Pons (tissue), 1 donor: ENCODE results near the gene SOX18.

ENCODE experiments used
- DNase-seq: peaks from one replicate; pipeline ENCODE4 v3.0.0-alpha.2; 2016; ENCODE audit warnings: low spot score

The SOX18 gene

DNA sequence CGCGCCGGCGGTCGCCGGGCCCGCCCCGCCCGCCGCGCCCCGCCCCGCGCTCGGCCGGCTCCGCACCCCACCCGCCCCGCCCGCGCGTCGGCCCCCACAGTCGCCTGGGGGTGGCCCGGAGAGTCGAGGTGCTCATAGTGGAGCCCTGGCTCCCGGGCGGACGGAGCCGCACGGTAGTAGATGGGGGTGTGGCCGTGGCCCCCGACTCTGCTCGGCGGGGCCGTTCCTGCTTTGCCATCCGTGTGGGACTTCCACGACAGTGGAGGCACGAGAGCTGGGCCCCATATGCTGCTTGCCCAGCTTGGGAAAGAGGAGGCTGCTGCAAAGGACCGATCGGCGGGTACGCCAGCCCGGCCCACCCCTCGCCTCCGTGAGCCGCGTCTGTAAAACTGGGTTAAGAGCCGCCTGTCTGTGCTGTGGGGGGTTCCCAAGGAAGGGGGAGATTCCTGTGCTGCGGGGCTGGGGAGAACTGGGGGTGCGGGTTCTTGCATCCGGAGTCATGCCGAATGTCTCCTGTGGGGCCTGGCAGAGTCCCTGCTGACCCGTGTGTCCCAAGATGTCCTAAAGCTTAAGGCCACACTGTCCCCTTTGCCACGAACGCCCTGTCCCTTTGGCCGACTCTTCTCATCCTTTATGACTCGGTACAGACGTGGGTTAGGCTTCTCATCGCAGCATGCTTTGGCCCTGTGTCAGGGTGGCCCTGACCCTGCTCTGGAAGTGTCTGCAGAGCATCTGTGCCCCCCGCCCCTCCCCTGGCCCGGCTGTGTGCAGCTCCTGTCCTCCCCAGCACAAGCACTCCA is 30.8 kb upstream of the SOX18 start, which contains the start of gene OPRL1:
Gene OPRL1, plus strand, starts transcription at position 70 of the 800 bp plus-strand sequence. CDS start 12,639 bp downstream, outside the sequence.
- DNase-seq, result no peak

DNA sequence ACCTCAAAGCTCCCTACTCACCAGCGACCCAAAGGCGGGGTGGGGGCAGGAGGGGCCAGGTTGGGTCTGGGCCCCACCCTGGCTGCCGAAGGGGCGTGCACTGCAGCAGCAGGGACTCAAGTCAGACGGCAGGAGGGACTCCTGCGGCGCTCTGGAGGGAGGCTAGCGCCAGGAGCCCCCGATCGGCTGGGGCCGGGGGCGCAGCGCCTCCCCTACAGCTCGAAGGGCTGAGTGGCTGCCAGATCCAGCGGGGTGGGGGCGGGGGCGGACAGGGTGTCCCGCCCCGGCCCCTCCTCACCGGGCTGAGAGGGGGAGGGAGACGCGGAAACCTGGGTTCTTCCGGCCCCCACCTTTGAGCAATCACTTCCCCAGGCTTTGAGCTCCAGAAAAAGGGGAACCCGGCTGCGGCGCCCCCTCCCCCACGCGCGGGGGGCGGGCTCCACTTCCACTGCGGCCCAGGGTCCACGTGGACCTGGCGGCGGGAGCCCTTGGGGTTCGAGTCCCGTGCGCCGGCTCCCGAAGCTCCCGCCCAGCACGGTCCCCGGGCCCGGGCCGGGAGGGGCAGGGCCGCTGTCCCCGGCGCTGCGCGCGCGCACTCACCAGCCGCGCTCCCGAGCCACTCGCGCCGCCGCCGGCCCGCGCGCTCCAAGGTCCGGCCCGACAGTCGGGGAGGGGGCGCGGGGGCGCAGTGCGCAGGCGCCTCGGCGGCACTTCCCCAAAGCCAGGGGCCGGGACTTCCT is 30.0 kb upstream of the SOX18 start, which contains the start of gene RGS19:
Gene RGS19, minus strand, starts transcription at position 246 of the 740 bp plus-strand sequence. CDS start 2,632 bp downstream, outside the sequence.
- DNase-seq, result peak; percentile 55

DNA sequence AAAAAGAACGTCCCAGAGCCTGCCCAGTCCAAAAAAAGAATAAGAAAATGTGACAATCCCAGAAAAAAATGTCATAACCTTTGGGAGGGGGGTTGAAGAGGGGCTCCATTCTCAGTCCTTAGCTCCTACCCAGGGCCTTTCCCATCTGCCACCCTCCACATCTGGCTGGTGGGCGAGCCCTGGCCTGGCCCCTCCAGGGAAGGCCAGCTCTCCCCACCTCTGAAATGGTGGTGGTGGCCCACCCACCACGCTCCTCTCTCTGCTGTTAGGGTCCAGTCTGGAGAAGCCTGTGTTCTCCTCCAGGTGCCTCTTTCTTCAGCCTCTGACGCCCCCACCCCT is 29.5 kb upstream of the SOX18 start:
- no peak for DNase-seq

DNA sequence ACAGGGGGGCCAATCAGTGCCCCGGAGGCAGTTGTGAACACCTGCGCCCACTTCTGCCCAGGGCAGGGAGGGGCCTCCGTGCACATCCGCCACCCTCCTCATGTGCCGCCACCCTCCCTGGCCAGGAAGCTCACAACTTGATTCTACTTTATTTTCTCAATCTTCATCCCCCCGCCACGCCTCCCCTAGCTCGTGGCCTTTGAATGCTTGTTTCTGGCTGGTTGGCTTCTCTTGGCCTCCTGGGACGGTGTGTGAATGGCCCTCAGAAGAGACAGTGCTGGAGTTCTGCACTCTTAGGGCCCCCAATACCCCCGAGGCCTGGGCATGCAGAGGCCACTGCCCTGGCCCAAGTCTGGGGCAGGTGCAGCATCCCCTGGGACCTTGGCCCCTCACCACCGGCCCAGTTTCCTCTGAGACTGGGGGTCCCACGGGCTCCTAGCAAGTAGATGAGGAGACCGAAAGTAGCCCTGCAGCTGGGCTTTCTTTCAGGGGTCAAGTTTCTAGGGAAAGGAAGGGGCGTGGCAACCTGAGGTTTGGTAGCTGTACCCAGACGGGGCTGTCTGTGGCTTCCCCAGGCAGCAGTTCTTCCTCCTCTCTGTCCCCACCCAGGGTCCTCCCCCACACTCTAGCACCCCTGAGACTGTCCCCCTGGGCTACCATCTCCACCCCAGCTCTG is 28.6 kb upstream of the SOX18 start:
- DNase-seq, result no peak

DNA sequence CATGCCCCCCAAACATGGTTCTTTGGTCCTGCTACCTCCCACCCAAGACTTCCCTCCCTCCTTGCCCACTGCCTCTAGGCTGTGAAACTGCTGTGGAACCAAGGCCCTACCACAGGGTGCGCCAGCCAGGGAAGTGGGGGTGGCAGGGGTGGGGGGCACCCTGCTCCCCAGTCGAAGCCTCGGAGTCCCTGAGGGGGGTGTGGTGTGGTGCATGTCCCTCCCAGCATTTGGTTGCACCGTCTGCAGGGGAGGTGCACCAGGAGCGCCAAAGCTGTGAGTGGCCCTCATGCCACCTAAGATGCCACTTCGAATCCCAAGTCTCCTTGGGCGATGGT is 28.1 kb upstream of the SOX18 start:
- DNase-seq, result no peak

DNA sequence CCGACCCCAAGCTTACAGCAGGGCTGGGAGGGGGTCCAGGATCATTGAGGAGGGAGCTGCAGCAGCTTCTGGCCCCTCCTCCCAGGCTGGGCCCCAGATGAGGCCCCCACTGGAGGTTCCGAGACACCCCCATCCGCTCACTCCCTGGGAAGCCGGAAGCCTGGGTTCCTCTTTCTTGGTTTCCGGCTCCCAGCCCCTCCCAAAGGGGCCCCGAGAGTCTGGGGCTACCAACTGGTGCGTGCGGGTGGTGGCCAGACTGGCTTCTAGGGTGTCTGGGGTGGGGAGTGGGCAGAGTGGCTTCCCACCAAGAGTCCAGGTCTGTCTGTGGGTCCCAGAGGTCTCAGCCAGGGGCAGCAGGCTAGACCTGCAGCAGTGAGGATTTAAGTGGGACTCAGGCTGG is 27.7 kb upstream of the SOX18 start:
- peak; percentile 52 for DNase-seq

DNA sequence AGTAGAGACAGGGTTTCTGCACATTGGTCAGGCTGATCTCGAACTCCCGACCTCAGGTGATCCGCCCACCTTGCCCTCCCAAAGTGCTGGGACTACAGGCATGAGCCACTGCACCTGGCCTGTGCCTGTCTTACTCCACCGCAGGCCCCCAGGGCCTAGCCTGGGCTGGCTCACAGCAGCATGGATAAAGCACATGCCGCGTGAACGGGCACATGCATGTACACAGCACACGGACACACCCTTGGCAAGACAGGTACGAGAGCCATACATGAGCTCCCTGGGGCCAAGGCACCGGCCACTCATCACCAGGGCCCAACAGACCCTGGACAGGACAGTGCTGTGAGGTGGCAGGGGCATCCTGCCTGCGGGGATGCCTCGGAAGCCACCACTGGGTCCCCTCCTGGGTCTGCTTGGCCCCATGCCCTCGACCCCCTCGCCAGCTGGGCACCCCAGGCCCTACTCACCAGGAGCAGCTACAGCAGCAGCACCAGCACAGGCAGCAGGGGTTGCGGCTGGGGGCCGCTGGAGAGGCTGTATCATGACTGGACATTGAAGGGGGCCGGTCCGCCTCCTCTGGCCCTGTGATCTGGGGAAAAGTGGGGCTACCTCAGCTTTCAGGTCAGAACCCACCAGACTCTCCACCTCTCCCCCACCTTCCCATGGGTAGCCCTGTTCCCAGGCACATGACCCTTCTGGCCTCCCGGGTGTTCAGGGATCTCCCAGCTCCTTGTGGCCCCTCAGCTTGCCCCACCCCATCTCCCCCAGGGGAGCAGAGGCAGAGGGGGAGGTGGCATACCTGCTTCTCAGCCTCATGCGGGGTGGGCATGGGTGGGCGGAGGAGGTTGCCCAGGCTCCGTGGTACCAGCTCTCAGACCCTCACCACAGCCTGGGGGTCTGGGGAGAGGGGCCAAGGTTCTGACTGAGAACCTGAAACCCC is 26.9 kb upstream of the SOX18 start:
- no peak for DNase-seq

DNA sequence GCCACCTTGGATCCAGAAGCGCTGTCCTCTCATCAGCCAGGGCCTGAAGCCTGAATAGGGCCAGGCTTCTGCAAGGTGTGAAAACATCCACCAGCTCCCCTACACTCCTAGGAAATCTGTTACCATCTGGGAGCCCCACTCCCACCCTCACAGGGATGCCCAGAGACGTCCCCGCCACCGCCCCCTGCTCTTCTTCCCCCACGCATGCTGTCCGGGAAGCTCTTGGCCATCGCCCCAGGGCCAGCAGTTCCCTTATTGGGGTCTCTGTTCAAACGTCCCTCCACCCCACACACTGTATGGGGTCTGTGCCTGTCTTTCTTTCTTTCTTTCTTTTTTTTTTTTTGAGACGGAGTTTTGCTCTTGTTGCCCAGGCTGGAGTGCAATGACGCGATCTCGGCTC is 26.1 kb upstream of the SOX18 start:
- DNase-seq, result no peak

DNA sequence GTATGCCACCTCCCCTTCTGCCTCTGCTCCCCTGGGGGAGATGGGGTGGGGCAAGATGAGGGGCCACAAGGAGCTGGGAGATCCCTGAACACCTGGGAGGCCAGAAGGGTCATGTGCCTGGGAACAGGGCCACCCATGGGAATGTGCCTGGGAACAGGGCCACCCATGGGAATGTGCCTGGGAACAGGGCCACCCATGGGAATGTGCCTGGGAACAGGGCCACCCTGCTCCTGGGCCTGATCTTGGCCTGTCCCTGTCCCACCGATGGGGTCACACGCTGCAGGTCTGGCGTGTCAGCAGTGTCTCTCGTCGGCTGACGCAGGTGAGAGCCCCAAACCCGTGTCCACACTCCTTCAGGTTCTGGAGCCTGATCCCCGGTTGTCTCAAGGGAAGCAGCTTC is 25.5 kb upstream of the SOX18 start:
- no peak for DNase-seq

DNA sequence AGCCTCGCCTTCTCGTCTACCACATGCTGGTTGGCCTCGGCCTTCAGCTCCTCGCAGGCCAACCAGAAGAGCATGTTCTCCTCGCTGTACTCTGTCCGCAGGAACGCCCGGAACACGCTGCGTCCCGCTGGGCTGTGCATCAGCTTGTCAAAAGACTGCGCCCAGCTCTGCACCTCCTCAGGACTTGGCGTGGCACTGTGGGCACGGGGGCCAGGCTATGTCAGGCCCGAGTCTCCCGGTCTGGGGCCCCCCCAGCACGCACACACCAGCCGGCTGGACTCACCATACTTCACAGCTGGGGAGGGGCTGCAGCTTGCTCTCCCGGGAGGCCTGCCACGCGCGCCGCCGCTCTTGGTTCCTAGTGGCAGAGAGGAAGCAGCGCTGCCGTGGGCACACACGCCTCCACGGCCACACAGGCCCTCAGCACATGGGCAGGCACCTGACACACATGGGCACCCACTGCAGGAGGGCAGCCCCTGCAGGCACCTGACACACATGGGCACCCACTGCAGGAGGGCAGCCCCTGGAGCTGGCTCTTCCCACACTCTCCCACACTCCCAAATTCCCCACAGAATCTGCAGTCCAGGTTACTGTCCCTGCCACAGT is 24.8 kb upstream of the SOX18 start:
- DNase-seq, result no peak

DNA sequence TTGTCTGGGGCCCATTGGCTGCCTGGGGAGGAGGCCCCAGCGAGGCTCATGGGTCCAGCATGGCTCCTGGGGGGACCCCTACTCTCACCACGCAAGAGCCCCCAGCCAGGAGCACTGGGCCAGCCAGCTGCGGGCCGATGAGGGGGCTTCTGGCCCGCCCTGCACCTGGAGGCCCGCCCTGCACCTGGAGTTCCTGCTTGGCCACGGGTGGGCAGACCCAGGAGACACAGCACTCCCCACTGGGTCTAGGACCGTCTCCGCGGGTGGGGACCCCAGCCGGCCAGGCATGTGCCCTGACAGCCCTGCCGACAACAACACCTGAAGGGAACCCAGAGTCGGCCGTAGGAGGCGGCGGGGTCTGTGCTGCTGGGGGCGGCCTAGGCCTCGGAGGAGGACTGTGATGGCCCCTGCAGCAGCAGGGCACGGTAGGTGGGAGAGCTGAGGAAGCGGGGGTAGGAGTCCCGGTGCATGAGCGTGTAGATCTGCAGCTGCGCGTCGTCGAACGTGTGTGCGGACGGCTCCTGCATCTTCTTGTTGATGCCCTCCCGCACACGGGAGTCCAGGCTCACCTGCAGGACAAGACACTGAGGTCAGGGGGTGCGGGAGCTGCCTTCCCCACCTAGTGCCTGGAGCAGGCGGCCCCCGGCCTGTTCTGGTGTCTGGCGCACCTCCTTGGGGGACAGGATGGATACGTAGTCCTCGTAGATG is 24.2 kb upstream of the SOX18 start:
- DNase-seq, result no peak

DNA sequence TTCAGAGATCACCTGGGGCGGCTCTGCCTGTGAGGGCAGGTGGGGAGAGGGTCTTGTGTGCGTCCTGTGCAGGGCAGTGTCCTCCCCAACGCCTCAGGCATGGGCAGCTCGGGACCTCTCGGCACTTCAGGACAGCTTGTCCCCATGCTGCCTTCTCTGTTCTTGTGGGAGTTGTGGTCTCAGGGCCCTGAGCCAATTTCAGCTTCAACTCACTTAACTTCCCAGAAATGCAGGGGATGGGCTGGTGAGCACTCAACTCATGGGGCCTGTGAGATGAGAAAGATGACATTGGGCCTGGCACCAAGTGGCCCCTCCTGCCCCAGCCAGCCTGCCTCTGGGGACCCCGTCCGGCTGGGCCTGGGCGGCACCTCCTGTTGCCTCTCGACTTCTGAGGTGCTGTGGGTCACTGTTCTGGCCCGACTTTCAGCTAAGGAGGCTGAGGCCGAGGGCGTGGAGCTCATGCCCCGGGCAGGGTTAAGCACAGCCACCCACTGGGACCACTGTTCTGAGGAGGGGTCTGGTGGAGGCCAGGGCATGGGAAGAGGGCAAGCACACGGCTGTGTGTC is 23.1 kb upstream of the SOX18 start:
- DNase-seq, result no peak

DNA sequence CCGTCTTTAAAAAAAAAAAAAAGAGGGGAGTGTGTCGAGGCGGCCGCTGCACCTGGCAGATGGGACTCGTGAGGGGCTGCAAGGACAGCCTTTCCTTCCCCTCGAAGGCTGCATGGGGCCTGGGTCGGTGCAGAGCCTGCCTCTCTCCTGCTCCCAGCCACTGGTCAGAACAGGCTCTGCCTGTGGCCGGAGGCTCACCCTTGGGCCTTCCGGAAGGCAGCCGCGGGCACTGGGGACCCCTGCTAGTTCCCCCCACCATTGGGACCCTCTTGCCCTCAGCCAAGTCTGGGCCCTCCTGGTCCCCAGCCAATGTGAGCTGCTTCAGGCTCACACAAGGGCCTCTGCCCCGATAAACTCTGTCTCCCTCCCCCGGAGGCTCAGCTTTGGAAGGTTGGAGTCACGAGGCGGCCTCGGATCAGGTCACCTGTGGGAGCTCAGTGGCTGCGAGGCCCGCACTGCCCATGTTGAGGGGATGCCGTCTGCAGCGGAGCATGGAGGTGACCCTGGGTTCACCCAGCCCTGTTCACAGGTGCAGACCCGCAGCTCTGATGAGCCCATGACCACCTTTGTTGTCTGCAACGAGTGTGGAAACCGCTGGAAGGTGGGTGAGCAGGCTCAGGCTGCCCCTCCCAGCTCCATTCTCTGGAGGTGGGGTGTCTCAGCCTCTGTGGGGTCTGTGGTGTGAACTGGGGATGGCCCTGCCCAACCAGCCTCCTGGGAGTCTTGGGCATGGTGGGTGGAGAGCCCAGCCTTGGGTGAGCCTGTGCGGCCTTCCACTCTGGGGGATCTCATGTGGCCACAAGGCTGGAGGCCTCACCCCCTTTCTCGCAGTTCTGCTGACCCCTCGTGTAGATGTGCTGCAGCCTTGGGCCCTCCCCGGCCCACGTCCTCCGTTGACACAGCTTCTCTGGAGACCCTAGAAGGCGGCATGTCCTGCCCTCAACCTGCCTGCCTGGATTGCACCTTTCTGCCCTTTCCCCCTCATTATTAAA is 22.2 kb upstream of the SOX18 start:
- no peak for DNase-seq

DNA sequence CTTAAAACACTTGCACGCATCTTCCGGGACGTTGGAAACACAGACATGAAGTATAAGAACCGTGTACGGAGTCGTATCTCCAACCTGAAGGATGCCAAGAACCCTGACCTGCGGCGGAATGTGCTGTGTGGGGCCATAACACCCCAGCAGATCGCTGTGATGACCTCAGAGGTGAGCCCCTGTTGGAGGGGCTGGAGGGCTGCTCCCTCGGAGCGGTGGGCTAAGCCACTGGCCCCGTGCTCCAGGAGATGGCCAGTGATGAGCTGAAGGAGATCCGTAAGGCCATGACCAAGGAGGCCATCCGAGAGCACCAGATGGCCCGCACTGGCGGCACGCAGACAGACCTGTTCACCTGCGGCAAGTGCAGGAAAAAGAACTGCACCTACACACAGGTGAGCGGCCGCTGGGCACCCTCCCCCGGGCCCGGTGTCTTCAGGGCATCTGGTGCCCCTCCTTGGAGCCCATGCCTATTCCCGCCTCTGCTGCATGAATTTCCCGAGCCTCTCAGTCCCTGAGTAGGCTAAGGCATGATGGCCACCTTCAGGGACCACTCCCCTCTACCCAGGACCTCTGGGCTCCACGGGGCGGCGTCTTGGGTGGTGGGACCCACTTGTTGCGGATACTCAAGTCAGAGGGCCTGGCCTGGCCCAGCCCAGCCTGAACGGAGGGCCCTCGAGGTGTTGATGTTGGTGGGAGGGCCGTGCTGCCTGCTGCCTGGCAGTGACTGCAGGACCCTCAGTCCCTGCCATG is 21.0 kb upstream of the SOX18 start:
- no peak for DNase-seq

DNA sequence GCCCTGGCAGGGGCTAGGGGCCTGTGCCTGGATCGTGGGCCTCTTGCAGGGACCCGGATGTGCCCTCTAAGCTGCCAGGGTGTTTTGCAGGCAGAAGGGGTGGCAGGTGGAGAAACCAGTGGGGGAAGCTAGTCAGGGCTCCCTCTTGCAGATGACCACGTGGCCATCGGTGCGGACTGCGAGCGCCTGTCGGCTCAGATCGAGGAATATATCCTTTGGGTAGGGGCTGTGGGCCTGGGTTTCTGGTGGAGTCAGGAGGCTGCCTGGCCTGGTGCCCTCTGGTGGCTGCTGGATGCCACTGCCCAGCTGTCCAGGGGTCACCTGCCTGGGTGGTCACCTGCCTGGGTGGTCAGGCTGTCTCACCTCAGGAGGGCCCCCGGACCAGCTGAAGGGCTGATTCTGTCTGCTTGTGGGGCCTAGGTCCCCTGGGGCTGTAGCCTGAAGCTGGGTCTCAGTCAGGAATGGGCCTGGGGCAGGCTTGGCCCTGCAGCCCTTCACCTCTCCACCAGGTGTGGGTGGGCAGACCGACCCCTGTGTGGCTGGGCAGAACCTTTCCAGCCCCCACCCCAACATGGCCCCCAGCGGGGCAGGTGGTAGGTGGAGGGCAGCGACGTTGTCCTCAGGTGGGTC is 20.3 kb upstream of the SOX18 start:
- DNase-seq, result no peak

DNA sequence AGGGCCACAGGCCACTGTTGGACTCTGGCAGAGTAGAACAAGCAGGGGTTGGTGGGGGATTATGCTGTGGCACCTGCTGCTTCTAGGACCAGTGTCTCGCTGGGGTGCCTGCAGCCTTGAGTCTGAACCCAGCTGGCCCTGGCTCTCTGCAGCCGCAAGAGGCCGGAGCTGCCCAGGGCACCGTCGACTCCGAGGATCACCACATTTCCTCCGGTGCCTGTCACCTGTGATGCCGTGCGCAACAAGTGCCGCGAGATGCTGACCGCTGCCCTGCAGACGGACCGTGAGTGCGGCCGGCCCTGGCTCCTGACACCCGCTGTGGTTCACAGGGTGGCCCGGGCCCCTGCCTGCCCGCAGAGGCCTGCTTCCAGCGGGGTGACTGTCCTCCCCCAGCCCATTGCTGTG is 19.8 kb upstream of the SOX18 start:
- no peak for DNase-seq

DNA sequence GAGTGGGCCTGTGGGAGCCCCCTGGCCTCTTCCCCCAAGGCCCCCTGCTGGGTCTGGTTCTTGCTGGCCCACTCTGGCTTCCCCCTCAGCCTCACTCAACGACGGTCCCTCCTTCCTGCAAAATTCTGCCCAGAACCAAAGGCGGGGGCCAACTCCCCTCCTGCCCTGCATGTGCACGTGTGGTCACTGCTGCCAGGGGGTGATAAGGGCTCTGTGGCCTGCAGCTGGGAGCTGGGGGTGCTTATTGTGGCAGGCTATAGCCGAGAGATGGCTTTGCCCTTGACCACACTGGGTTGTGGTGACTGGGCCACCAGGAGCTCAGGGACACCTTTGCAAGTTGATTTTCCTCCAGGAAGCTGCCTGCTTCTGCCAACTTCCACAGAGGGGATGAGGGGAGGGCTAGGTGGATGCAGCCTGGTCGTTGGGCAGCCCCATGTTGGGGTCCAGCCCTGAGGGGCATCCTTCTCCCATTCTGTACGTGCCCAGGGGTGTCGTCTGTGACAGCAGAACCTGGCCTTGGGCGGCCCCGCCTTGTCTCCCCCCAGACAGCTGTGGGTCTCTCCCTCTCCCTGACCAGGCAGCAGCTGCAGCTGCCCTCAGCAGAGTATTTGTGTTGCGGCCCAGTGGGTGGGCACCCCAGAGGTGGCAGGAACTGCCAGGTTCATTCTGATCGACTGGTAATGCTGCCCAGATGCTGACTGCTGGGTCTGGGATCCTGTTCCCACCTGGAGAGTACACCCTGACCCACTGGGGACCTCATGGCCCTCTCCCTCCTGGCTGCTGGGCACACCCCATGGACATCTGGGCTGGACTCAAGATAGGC is 19.2 kb upstream of the SOX18 start:
- no peak for DNase-seq
